Measurements from ENCODE around the gene KCNK15.

GRCh38 chr20:44709797-44710196 is 35.9 kb upstream of the KCNK15 start:
- TF ChIP-seq, protein P1, sequence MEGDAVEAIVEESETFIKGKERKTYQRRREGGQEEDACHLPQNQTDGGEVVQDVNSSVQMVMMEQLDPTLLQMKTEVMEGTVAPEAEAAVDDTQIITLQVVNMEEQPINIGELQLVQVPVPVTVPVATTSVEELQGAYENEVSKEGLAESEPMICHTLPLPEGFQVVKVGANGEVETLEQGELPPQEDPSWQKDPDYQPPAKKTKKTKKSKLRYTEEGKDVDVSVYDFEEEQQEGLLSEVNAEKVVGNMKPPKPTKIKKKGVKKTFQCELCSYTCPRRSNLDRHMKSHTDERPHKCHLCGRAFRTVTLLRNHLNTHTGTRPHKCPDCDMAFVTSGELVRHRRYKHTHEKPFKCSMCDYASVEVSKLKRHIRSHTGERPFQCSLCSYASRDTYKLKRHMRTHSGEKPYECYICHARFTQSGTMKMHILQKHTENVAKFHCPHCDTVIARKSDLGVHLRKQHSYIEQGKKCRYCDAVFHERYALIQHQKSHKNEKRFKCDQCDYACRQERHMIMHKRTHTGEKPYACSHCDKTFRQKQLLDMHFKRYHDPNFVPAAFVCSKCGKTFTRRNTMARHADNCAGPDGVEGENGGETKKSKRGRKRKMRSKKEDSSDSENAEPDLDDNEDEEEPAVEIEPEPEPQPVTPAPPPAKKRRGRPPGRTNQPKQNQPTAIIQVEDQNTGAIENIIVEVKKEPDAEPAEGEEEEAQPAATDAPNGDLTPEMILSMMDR (IDR thresholded peaks at IDR 0.05) = no peak
- no peak for TF ChIP-seq POLR2A (IDR thresholded peaks at IDR 0.05)

Measured in thyroid gland (tissue), 4 donors.